GM23338 (cell line): ENCODE results near the gene ERGIC3. TPM values are rescaled to one million over a fixed set of nuclear protein-coding genes. Genes with fewer than 3 reads are reported as not detected.

Experiments used
- ATAC-seq: fragments of 200-7000 bp; cut with Tn5 transposase; 3 replicates; pipeline ENCODE4 v1.9.1; 2020
- DNase-seq: peaks from one replicate; pipeline ENCODE4 v3.0.0-alpha.2; 2015; ENCODE audit warnings: low spot score
- H2AFZ ChIP-seq: fragments of 200-600 bp; sonication (generic); 2 replicates; pipeline ENCODE4 v1.8.0; 2016; ENCODE audit warnings: antibody characterized with exemption, mild to moderate bottlenecking, moderate library complexity
- H3F3A ChIP-seq: fragments of 200-600 bp; sonication (generic); replicated peaks from 2 replicates; pipeline ENCODE4 v1.8.0; 2017; ENCODE audit warnings: antibody characterized with exemption, mixed run types, low read depth
- H3K27ac ChIP-seq: fragments of 200-600 bp; sonication (generic); 2 replicates; pipeline ENCODE4 v1.6.1; 2016; ENCODE audit warnings: low read depth
- H3K27me3 ChIP-seq: fragments of 200-600 bp; sonication (generic); 2 replicates; pipeline ENCODE4 v1.8.0; 2016; ENCODE audit warnings: mild to moderate bottlenecking, mixed run types, moderate library complexity; ENCODE audit not compliant: insufficient read depth
- H3K36me3 ChIP-seq: fragments of 200-600 bp; sonication (generic); 2 replicates; pipeline ENCODE4 v1.8.0; 2016; ENCODE audit warnings: mild to moderate bottlenecking; ENCODE audit not compliant: insufficient read depth
- H3K4me1 ChIP-seq: fragments of 200-600 bp; sonication (generic); 2 replicates; pipeline ENCODE4 v1.8.0; 2016; ENCODE audit warnings: mild to moderate bottlenecking, moderate library complexity; ENCODE audit not compliant: insufficient read depth
- H3K4me2 ChIP-seq: fragments of 200-600 bp; sonication (generic); 2 replicates; pipeline ENCODE4 v1.7.1; 2017; ENCODE audit warnings: mixed run types
- H3K4me3 ChIP-seq: fragments of 200-600 bp; sonication (generic); 2 replicates; pipeline ENCODE4 v1.6.1; 2016; ENCODE audit warnings: mixed run types
- H3K79me2 ChIP-seq: fragments of 200-600 bp; sonication (generic); replicated peaks from 2 replicates; pipeline ENCODE4 v1.8.0; 2017; ENCODE audit warnings: mild to moderate bottlenecking; ENCODE audit not compliant: insufficient read depth
- H3K9me2 ChIP-seq: fragments of 200-600 bp; sonication (generic); 2 replicates; pipeline ENCODE4 v1.8.0; 2017; ENCODE audit not compliant: insufficient read depth
- H4K20me1 ChIP-seq: fragments of 200-600 bp; sonication (generic); replicated peaks from 2 replicates; pipeline ENCODE4 v1.8.0; 2017; ENCODE audit warnings: mild to moderate bottlenecking; ENCODE audit not compliant: insufficient read depth
- H3K27ac Mint-ChIP-seq: 2 replicates; pipeline ENCODE4 v1.8.0; 2020; ENCODE audit warnings: inconsistent platforms, mild to moderate bottlenecking, moderate library complexity, mixed read lengths
- H3K27me3 Mint-ChIP-seq: 3 replicates; pipeline ENCODE4 v1.8.0; 2022; ENCODE audit warnings: low read depth, mild to moderate bottlenecking, moderate library complexity, mixed read lengths, inconsistent platforms; ENCODE audit not compliant: insufficient read depth, poor library complexity
- H3K36me3 Mint-ChIP-seq: 3 replicates; pipeline ENCODE4 v1.8.0; 2021; ENCODE audit warnings: low read depth, mild to moderate bottlenecking, inconsistent platforms, moderate library complexity, mixed read lengths
- H3K4me1 Mint-ChIP-seq: 3 replicates; pipeline ENCODE4 v1.8.0; 2020; ENCODE audit warnings: mild to moderate bottlenecking, inconsistent platforms, mixed read lengths
- H3K4me3 Mint-ChIP-seq: 3 replicates; pipeline ENCODE4 v1.8.0; 2021; ENCODE audit warnings: moderate library complexity, mild to moderate bottlenecking, inconsistent platforms, mixed read lengths
- H3K9me3 Mint-ChIP-seq: 3 replicates; pipeline ENCODE4 v1.8.0; 2020; ENCODE audit warnings: moderate library complexity, mild to moderate bottlenecking, inconsistent platforms, mixed read lengths
- CREB1 ChIP-seq: fragments of 250-450 bp; sonication (Bioruptor Pico); IDR thresholded peaks from 2 replicates; pipeline ENCODE4 v1.5.0; 2020; ENCODE audit warnings: low read depth, mild to moderate bottlenecking, moderate library complexity
- EZH2 ChIP-seq: fragments of 200-600 bp; sonication (generic); IDR thresholded peaks from one replicate; pipeline ENCODE4 v1.8.0; 2017; ENCODE audit warnings: antibody characterized with exemption, mild to moderate bottlenecking, low read depth; ENCODE audit not compliant: unreplicated experiment
- EZH2phosphoT487 ChIP-seq: fragments of 200-600 bp; sonication (generic); IDR thresholded peaks from one replicate; pipeline ENCODE4 v1.8.1; 2018; ENCODE audit warnings: antibody characterized with exemption; ENCODE audit not compliant: unreplicated experiment
- NANOG ChIP-seq: IDR thresholded peaks from 2 replicates; pipeline ENCODE4 v1.6.1; 2016; ENCODE audit warnings: antibody characterized with exemption, borderline replicate concordance
- POLR2AphosphoS5 ChIP-seq: IDR thresholded peaks from 2 replicates; pipeline ENCODE4 v1.6.1; 2016; ENCODE audit warnings: antibody characterized with exemption, low read depth
- ZNF114 ChIP-seq: fragments of 250-450 bp; sonication (Bioruptor Pico); IDR thresholded peaks from 2 replicates; pipeline ENCODE4 v1.5.0; 2020; ENCODE audit warnings: mild to moderate bottlenecking, moderate library complexity
- ZNF331 ChIP-seq: fragments of 250-450 bp; sonication (Bioruptor Pico); IDR thresholded peaks from 2 replicates; pipeline ENCODE4 v1.5.0; 2020; ENCODE audit warnings: low read depth, mild to moderate bottlenecking, moderate library complexity
- polyA plus RNA-seq: library from polyadenylated mRNA; unstranded; fragments of >200 nt; fragmentation: Nextera tagmentation; extraction: Ambion mirVana; gene quantifications from 2 replicates; pipeline ENCODE4 v1.2.1, GENCODE V29; 2016
- total RNA-seq: library from RNA; depleted of rRNA; stranded (reverse); fragments of >200 nt; shearing (Covaris generic); gene quantifications from 2 replicates; pipeline ENCODE4 v1.2.3, GENCODE V29; 2014
- TF ChIP-seq, protein P1 (sequence below): IDR thresholded peaks from 2 replicates; pipeline ENCODE4 v1.6.1; 2016; ENCODE audit warnings: antibody characterized with exemption
- TF ChIP-seq, protein P2 (sequence below): IDR thresholded peaks from one replicate; pipeline ENCODE4 v1.6.1; 2018; ENCODE audit warnings: antibody characterized with exemption; ENCODE audit not compliant: unreplicated experiment
- TF ChIP-seq, protein P3 (sequence below), 2 experiments: fragments of 200-600 bp in 1 of 2; sonication (generic) in 1 of 2; conservative IDR thresholded peaks; 2 replicates each; pipeline versions ENCODE4 v1.5.1 to v1.6.1; 2016 to 2017; ENCODE audit warnings: antibody characterized with exemption in 2 of 2, low read depth in 2 of 2, mild to moderate bottlenecking in 2 of 2, moderate library complexity in 1 of 2
- TF ChIP-seq, protein P4 (sequence below): fragments of 250-450 bp; sonication (Bioruptor Pico); IDR thresholded peaks from 2 replicates; pipeline ENCODE4 v1.5.0; 2020; ENCODE audit warnings: mild to moderate bottlenecking, moderate library complexity

ERGIC3 gene
- total and polyA plus RNA-seq, 2 experiments from 2014 or later, result 139 to 147 TPM

DNA sequence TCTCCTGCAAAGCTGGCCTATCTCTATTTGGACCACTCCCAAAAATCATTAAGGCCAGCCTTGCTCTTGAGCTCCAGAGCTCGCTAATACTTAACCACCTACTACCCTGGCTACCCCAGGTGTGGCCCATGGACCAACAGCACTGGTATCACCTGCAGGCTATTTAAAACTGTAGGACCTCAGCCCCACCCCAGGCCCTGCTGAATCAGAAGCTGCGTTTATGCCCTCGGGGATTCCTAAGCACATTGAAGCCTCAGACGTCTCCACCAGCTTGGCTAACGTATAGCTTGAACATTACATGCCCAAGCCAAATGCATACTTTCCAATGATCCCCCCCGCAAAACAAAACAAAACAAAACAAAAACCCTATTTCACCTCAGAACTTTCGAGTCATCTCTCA, 54.0 kb downstream of the ERGIC3 start:
- H3K4me3 ChIP-seq, result no peak overlapping the region
- H3K9me2 ChIP-seq, result no peaks in the 10 kb centered on the region
- H3K79me2 ChIP-seq, result no peaks in the 10 kb centered on the region
- no peak overlapping the region for H2AFZ ChIP-seq
- ATAC-seq (no peak), DNase-seq (no peak)
- peaks cover 14% of the 10 kb centered on the region for H3K27me3 ChIP-seq
- H3K4me2 ChIP-seq, result no peak overlapping the region
- H3K4me3 Mint-ChIP-seq, result no peak overlapping the region
- H3K27ac Mint-ChIP-seq, result no peak overlapping the region
- H3K36me3 Mint-ChIP-seq, result no peaks in the 10 kb centered on the region; the same call in 2 of the 3 replicates
- no peaks in the 10 kb centered on the region for H3K9me3 Mint-ChIP-seq
- no peaks in the 10 kb centered on the region for H3K4me1 ChIP-seq
- H3F3A ChIP-seq, result no peaks in the 10 kb centered on the region
- TF ChIP-seq EZH2phosphoT487 (no peak), CREB1 (CRISPR knock-in tag) (no peak), ZNF114 (CRISPR knock-in tag) (no peak), EZH2 (no peak), NANOG (no peak), POLR2AphosphoS5 (no peak), ZNF331 (no peak)
- TF ChIP-seq, protein P1, sequence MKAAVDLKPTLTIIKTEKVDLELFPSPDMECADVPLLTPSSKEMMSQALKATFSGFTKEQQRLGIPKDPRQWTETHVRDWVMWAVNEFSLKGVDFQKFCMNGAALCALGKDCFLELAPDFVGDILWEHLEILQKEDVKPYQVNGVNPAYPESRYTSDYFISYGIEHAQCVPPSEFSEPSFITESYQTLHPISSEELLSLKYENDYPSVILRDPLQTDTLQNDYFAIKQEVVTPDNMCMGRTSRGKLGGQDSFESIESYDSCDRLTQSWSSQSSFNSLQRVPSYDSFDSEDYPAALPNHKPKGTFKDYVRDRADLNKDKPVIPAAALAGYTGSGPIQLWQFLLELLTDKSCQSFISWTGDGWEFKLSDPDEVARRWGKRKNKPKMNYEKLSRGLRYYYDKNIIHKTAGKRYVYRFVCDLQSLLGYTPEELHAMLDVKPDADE, result no peak
- TF ChIP-seq, protein P2, sequence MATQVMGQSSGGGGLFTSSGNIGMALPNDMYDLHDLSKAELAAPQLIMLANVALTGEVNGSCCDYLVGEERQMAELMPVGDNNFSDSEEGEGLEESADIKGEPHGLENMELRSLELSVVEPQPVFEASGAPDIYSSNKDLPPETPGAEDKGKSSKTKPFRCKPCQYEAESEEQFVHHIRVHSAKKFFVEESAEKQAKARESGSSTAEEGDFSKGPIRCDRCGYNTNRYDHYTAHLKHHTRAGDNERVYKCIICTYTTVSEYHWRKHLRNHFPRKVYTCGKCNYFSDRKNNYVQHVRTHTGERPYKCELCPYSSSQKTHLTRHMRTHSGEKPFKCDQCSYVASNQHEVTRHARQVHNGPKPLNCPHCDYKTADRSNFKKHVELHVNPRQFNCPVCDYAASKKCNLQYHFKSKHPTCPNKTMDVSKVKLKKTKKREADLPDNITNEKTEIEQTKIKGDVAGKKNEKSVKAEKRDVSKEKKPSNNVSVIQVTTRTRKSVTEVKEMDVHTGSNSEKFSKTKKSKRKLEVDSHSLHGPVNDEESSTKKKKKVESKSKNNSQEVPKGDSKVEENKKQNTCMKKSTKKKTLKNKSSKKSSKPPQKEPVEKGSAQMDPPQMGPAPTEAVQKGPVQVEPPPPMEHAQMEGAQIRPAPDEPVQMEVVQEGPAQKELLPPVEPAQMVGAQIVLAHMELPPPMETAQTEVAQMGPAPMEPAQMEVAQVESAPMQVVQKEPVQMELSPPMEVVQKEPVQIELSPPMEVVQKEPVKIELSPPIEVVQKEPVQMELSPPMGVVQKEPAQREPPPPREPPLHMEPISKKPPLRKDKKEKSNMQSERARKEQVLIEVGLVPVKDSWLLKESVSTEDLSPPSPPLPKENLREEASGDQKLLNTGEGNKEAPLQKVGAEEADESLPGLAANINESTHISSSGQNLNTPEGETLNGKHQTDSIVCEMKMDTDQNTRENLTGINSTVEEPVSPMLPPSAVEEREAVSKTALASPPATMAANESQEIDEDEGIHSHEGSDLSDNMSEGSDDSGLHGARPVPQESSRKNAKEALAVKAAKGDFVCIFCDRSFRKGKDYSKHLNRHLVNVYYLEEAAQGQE, result no peak
- TF ChIP-seq, protein P3, sequence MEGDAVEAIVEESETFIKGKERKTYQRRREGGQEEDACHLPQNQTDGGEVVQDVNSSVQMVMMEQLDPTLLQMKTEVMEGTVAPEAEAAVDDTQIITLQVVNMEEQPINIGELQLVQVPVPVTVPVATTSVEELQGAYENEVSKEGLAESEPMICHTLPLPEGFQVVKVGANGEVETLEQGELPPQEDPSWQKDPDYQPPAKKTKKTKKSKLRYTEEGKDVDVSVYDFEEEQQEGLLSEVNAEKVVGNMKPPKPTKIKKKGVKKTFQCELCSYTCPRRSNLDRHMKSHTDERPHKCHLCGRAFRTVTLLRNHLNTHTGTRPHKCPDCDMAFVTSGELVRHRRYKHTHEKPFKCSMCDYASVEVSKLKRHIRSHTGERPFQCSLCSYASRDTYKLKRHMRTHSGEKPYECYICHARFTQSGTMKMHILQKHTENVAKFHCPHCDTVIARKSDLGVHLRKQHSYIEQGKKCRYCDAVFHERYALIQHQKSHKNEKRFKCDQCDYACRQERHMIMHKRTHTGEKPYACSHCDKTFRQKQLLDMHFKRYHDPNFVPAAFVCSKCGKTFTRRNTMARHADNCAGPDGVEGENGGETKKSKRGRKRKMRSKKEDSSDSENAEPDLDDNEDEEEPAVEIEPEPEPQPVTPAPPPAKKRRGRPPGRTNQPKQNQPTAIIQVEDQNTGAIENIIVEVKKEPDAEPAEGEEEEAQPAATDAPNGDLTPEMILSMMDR (conservative IDR thresholded peaks at IDR 0.05; ENCODE audit: low read depth in 2 of 2), result no peak
- TF ChIP-seq, protein P4, sequence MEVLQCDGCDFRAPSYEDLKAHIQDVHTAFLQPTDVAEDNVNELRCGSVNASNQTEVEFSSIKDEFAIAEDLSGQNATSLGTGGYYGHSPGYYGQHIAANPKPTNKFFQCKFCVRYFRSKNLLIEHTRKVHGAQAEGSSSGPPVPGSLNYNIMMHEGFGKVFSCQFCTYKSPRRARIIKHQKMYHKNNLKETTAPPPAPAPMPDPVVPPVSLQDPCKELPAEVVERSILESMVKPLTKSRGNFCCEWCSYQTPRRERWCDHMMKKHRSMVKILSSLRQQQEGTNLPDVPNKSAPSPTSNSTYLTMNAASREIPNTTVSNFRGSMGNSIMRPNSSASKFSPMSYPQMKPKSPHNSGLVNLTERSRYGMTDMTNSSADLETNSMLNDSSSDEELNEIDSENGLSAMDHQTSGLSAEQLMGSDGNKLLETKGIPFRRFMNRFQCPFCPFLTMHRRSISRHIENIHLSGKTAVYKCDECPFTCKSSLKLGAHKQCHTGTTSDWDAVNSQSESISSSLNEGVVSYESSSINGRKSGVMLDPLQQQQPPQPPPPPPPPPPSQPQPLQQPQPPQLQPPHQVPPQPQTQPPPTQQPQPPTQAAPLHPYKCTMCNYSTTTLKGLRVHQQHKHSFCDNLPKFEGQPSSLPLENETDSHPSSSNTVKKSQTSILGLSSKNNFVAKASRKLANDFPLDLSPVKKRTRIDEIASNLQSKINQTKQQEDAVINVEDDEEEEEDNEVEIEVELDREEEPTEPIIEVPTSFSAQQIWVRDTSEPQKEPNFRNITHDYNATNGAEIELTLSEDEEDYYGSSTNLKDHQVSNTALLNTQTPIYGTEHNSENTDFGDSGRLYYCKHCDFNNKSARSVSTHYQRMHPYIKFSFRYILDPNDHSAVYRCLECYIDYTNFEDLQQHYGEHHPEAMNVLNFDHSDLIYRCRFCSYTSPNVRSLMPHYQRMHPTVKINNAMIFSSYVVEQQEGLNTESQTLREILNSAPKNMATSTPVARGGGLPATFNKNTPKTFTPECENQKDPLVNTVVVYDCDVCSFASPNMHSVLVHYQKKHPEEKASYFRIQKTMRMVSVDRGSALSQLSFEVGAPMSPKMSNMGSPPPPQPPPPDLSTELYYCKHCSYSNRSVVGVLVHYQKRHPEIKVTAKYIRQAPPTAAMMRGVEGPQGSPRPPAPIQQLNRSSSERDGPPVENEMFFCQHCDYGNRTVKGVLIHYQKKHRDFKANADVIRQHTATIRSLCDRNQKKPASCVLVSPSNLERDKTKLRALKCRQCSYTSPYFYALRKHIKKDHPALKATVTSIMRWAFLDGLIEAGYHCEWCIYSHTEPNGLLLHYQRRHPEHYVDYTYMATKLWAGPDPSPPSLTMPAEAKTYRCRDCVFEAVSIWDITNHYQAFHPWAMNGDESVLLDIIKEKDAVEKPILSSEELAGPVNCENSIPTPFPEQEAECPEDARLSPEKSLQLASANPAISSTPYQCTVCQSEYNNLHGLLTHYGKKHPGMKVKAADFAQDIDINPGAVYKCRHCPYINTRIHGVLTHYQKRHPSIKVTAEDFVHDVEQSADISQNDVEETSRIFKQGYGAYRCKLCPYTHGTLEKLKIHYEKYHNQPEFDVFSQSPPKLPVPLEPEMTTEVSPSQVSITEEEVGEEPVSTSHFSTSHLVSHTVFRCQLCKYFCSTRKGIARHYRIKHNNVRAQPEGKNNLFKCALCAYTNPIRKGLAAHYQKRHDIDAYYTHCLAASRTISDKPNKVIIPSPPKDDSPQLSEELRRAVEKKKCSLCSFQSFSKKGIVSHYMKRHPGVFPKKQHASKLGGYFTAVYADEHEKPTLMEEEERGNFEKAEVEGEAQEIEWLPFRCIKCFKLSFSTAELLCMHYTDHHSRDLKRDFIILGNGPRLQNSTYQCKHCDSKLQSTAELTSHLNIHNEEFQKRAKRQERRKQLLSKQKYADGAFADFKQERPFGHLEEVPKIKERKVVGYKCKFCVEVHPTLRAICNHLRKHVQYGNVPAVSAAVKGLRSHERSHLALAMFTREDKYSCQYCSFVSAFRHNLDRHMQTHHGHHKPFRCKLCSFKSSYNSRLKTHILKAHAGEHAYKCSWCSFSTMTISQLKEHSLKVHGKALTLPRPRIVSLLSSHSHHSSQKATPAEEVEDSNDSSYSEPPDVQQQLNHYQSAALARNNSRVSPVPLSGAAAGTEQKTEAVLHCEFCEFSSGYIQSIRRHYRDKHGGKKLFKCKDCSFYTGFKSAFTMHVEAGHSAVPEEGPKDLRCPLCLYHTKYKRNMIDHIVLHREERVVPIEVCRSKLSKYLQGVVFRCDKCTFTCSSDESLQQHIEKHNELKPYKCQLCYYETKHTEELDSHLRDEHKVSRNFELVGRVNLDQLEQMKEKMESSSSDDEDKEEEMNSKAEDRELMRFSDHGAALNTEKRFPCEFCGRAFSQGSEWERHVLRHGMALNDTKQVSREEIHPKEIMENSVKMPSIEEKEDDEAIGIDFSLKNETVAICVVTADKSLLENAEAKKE (CRISPR knock-in tag), result no peak
- H4K20me1 ChIP-seq, result no peaks in the 10 kb centered on the region
- H3K27ac ChIP-seq, result no peak overlapping the region
- peaks cover 23% of the 10 kb centered on the region for H3K27me3 Mint-ChIP-seq
- H3K36me3 ChIP-seq, result no peaks in the 10 kb centered on the region
- peaks cover 14% of the 10 kb centered on the region for H3K4me1 Mint-ChIP-seq
